Effector CD8-positive, alpha-beta T cell (primary cell): ENCODE measurements around the gene RPL14.
"Not testable (repeated sequence)": the region's sequence is repeated elsewhere in the genome, so short reads cannot be mapped to it uniquely, and the experiment has no call there.

ENCODE experiments used
- DNase-seq: peaks from one replicate; lab custom pipeline; 2025; lab: John Stamatoyannopoulos, UW

The RPL14 gene

DNA sequence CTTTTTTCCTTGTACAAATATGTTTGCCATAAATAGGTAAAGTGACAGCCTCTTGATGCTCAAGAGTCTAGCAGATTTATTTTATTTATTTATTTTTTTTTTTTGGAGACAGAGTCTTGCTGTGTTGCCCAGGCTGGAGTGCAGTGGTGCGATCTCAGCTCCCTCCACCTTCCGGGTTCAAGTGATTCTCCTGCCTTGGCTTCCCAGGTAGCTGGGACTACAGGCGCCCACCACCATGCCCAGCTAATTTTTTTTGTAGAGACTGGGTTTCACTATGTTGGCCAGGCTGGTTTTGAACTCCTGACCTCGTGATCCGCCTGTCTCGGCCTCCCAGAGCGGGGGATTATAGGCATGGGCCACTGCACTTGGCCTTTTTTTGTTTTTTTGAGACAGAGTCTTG, 5.7 kb downstream of the RPL14 start:
- DNase-seq = not testable (repeated sequence)

DNA sequence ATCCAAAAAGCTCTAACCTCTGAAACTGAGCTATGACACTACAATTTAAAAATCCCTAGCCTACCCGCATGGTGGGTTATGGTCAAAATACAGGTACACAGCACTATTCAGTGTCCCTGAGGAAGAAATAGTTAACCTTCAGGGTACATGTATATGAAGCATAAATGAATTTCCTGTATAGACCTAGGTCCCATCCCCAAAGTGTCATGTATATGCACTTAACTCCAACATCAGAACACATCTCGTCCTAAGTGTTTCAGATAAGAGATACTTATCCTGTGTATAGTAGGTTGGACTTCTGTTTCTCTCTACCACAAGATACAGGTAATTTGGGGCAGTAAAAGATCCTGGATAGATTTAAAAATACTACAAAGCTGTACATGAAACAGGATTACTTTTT, 6.4 kb downstream of the RPL14 start:
- no peak for DNase-seq

DNA sequence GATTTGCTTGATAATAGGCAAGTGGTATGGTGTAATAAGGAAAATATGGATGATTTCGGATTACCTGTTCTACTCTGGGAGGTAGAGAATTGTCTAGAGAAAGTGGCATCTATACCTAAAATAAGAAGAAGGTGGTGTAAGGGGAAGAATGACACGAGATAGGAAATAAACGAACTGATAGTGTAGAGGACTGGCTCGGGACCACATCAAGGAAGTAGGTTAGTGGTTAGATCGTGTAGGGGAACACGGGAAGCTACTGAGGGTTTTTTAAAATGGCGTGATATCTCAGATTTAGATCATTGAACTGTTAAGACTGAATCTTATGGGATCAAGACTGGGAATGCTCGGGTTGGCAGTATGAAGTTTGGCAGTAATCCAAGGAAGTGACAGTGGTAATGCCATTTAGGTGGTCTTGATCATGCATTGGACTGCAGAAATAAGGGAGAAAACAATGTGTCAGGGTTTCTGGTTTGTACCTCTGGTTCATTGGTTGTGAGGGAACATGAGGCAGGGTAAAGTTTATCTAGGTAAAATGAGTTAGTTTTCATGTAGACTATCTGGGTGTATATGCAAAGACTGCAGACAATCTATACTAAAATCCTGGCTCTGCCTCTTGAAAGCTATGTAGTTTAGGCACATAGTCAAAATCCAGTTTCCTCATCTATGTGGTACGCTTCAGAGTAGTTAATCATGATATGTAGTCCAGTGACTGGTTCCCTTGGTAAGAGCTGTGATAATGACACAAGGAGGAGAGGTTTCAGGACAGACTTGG, 7.4 kb downstream of the RPL14 start:
- peak; percentile 5 for DNase-seq

DNA sequence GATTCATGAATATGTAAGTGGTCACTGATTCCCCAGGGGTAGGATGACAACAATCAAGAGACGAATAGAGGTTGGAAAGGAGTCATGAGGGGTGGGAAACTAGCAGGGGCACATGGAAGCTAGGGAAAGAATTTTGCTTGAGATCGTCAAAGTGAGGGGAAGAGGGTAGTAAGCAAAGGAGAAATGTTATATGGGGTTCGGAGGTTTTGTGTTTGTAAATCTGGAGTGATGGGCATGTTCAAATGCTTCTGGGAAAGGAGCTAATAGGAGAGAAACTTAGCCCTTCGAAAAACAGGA, 7.9 kb downstream of the RPL14 start:
- no peak for DNase-seq

DNA sequence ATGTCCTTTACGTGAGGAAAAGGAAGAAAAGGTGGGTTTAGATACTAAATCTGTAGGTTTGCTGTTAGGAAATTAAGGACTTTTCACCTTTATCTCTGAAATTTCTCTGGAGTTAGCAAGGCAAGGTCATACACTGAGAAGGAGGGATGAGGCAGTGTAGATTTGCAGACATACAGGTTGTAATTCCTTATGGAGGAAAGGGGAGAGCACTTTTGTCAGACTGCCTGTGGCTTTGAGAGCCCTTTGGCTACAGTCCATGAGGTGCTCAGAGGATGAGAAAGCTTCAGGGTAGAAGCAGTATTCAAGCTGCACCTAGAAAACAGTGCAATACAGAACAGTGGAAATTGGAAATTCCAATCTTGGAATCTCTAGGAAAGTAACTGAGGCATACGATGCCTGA, 8.3 kb downstream of the RPL14 start:
- DNase-seq = no peak

DNA sequence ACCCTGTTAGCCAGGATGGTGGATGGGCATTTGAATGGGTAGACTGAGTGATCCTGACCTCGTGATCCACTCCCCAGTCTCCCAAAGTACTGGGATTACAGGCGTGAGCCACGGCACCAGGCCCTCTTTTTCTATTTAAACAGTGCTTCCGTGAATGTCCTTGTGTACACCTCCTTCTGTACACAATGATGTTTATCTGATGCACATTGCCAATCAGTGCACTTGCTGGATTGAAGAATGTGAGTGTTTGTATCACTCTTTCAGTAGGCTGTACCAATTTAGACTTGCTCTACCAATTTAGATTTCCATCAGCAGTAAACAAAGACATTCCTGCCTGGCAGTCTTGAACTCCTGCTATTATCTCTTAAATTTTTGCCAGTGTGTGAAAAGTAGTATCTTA, 10.9 kb downstream of the RPL14 start:
- DNase-seq = no peak

DNA sequence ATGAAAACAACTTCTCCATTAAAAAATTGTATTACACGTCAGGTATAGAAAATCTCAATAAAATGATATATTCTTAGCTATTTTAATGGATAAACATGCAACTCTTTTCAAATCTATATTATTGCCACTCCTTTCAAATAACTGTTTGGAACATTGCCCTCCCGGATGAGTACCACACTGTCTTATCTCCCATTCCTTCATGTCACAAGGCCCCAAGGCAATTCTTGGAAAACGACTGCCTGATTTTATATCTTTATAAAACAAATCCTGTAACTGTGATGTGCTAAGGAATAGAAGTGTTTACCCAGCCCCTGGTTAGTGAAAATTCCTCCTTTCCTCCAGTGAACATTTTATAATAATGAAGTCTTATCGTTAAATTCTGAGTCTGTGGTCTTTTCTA, 13.6 kb downstream of the RPL14 start:
- DNase-seq = no peak

DNA sequence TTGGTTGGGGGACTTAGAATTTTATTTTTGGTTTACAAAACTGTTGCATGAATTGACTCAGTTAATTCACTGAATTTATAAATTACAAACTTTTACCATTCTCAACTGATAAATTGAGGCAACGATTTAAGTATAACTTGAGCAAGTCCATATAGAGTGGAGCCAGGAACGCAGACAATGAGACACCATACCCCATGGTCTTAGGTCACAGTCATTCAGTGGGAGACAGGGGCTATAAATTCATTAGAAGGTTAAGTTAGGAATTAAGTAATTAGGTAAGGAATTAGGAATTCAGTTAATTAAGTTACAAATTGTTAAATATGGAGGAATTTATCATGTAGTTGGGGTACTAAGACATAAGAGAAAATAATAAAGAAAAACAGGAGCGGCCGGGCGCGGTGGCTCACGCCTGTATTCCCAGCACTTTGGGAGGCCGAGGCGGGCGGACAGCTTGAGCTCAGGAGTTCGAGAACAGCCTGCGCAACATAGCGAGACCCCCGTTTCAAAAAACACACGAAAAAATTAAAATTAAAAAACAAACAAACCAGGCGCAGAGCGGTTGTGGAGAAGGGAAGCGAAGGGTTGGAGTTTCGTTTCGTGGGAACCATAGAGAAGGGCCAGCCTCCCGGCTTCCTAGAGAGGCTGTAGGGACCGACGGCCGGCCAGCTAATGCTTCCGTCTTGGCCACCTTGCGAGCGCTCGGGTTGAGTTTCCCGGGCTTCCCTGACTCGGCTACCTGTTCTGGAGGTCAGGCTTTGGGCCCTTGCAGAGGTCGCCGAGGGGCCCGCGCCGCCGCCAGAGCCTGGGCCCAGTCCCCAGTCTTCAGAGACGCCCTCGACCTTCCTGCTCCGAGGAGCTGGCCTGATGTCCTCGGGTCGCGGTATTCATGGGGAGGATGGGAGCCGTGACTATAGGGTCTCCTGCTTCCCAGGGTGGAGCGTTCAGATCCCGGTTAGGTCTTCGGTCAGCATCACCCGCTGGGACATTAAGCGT, 19.6 kb downstream of the RPL14 start, which contains the start of gene ZNF619:
Gene ZNF619, plus strand, starts transcription at position 645 of the 993 bp plus-strand sequence. CDS start 858 bp downstream, outside the sequence.
- DNase-seq = peak; percentile 18

DNA sequence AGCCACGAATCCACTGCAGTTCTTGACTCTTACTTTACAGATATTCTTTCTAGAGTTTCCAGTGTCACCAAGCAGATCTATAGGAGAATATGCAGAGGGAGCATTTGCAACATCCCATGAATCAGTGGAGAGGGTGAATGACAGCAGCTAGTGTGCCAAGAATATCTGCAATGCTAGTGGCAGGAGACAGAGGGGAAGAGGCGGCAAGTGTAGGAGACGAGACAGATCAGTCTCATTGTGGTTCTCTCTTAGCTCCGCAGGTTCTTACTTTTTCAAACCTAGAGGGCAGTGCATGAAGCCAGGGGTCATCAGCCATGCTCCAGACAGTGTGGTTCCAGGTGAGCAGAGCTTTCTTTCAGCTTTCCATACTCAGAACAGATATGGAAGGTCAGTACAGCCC, 20.5 kb downstream of the RPL14 start:
- DNase-seq = no peak

DNA sequence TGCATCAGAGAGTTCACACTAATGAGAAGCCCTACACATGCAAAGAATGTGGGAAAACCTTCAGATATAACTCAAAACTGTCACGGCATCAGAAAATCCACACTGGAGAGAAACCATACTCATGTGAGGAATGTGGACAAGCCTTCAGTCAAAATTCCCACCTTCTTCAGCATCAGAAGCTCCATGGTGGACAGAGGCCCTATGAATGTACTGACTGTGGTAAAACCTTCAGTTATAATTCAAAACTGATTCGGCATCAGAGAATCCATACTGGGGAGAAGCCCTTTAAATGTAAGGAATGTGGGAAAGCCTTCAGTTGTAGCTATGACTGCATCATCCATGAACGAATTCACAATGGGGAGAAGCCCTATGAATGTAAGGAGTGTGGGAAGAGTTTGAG, 30.0 kb downstream of the RPL14 start:
- DNase-seq = no peak

DNA sequence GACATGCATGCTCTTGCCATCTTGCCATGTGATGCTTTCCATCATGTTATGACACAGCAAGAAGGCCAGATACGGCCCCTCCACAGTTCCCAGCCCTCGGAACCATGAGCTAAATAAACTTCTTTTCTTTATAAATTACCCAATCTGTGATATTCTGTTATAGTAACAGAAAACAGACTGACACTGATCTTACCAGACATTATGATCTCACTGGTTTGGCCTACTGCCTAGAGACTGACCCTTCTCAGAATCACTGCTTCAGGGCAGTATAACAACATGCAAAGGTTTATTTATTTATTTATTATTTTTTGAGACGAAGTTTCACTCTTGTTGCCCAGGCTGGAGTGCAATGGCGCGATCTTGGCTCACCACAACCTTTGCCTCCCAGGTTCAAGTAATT, 33.8 kb downstream of the RPL14 start:
- no peak for DNase-seq

DNA sequence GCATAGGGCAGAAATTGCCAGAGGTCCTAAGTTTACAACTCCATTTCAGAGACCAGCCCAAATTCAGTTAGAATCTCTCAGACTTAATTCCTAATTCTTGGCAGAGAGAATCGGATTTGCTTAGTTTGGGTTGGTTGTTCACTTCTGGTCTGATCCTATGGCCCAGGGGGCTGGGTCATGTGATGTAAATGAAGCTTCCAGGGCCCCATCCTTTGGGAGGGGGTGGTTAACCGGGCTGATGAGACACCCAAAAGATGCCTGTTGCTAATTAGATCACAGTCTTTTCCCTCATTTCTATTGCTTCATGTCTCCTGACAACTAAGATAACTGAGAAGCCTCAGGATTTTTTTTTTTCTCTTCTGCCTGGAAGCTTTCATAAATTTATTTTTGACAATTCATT, 37.6 kb downstream of the RPL14 start:
- no peak for DNase-seq

DNA sequence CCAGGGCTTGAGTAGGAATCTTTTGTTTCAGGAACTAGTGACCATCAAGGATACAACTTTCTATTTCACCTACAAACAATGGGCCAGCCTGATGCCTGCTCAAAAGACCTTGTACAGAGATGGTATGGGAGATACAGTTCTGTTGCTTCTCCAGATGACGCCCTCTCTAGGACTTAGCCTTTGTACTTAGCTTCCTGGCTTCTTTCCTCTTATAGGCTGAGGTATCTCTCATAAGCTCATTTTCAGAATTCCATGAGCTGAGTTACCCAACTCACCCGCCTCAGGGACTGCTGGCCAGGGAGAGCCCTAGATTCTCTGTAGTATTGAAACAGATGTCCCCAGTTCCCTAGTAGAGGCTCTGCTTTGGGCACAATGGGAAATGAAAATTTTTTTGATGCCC, 40.1 kb downstream of the RPL14 start:
- DNase-seq = no peak

DNA sequence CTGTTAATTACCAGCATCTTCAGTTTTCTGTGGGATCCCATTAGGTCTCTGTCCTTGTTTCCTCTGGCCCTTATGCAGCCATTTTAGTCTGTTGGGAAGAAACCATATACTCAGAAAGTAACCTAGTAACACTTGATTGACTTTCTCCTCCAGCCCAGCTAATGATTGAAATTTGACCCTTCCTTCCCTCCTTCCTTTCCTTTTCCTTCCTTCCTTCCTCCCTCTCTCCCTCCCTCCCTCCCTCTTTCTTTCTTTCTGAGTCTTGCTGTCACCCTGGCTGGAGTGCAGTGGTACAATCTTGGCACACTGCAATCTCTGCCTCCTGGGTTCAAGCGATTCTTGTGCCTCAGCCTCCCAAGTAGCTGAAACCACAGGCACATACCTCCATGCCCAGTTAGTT, 42.8 kb downstream of the RPL14 start:
- no peak for DNase-seq

DNA sequence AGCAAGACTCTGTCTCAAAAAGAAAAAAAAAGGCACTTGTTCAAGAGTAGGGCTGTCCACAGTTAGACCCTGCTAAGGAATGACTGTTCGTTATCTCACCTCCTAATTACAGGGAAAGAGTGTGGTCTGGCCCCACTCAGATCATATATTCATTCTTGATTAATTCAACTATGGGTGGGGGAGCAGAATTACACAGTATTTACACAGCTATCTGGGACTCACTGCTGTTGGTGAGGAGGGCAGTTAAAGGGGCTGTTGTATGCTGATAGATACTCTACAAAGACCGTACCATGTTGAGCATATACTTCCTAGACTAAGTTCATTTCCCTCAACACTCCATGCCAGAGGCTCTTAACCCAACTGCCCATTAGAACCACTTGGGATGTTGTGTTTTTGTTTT, 44.9 kb downstream of the RPL14 start:
- DNase-seq = no peak

DNA sequence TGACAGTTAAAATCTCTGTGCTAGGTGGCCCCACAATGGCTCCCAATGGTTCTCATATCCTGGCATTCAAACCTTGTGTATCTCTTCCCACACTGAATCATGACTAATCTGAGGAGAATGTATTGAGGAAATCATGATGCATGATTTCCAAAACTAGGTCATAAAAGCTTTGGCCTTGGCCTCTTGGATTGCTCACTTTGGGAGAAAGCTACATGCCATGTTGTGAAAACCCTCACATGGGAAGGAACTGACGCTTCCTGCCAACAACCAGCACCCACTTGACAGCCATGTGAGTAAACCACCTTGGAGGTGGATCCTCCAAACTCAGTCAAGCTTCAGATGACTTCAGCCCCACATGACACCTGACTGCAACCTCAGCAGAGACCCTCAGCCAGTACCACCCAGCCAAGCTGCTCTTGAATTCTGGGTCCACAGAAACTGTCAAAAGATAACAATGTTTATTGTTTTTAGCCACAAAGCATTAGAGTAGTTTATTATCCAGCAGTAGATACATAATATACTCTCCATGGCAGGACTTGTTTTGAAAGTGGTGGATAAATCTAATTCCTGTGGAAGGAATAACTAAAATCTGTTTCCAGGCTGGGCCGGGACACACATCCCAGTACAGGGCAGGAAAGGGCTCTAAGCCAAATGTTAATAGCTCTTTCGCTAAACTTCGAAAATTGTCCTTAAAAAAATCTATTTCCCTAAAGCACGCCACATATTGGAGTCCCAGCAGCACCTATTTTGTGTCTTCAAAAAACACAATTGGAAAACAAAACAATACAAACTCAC, 47.7 kb downstream of the RPL14 start:
- DNase-seq = no peak

DNA sequence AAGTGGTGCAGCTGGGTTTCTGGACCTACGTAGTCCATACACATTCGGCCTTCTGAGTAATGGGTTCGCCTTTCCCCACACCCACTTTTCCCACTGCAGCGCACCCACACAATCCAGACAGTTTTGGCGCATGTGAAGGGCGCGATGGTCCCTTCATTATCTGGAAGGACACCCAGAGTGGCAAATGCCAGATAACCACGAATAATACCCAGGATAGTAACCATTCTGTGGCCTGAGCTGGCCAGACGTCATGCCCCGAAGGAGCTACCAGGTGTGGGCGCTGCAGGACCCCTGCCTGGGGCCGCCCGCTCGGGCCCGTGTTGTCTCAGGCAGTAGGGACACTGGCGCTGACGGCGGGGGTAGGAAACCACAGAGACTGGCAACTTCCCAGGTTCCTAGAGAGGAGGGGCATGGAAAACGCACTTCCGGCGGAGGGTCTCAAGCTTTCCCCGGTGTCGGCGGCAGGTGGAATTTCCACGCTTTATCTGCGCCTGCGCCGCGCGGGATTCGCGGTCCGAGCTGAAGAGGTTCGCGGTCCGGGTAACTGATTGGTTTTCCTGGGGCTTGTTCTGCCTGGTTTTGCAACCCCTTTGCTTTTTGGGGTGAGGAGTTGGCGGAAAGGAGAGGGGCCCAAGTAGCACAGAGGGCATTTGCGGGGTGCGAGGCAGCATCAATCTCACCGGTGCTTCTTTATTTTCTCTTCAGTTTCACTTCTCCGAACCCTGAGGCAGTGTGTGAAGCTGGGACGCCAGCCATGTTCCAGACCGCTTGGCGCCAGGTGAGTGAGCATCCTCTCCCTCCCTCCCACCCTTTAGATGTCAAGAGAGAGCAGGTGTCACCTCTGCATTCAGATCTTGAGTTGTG, 48.7 kb downstream of the RPL14 start, which contains the start of gene ZNF620:
Gene ZNF620, plus strand, starts transcription at position 441 of the 864 bp plus-strand sequence. Its CDS starts 314 bp downstream, at position 755.
- DNase-seq = peak; percentile 26

DNA sequence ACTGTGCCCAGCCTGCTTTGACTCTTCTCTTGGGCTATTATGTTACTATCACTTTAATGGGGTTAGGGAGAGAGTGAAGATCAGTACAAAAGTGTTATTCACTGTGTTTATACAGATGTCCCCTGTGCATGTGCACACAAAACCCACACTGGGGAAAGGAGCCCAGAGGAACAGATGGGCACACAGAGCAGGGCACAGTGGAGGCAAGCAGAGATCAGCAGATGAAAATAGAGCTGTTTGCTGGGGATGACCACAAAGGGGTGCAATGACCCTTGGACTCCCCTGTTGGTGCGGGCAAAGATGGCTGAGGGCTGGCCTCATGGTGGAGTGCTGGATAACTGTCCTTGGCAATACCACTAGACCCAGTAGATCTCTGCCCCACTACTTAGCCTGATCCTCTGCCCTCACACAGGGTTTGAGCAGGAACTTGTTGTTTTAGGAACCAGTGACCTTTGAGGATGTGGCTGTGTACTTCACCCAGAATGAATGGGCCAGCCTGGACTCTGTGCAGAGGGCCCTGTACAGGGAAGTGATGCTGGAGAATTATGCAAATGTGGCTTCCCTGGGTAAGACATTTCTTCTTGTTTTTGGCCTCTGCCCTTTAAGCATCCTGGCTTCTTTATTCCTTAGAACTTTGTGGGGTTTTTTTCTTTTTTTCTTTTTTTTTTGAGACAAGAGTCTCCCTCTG, 54.0 kb downstream of the RPL14 start:
- DNase-seq = no peak

DNA sequence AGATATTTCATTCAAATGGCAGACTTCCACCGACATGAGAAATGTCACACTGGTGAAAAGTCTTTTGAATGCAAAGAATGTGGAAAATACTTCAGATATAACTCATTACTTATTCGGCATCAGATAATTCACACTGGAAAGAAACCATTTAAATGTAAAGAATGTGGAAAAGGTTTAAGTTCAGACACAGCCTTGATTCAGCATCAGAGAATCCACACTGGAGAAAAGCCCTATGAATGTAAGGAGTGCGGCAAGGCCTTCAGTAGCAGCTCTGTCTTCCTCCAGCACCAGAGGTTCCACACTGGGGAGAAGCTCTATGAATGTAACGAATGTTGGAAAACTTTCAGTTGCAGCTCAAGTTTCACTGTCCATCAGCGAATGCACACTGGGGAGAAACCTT, 59.1 kb downstream of the RPL14 start:
- no peak for DNase-seq

DNA sequence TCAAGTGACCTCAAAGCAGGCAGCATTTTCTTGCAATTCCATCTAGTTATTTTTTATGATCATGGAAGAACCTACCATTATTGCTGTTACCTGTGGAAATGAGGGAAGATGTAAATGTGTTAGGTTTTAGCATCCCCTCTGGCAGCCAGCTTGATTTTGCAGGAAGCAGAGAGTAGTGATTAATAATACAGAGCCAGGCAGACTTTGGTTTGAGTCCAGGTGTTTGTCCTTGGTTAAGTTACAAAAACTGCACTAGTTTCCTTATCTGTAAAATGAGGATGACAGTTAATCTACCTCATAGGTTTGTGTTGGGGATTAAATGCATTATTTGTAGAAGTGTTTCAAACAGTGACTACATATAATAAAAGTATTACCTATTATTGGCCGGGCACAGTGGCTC, 60.9 kb downstream of the RPL14 start:
- DNase-seq = no peak
